ENCODE results near the gene RNF208. TPM values are rescaled to one million over a fixed set of nuclear protein-coding genes. Genes with fewer than 3 reads are reported as not detected.

The RNF208 gene
- polyA plus RNA-seq, 1 donor: 11.0 TPM

- no CpG with 5 or more reads among the region's 13 CpGs for WGBS (ENCODE audit: insufficient coverage, low lambda C conversion rate)
- peak; percentile 72 to 79 for DNase-seq
- Histone ChIP-seq H3K27me3 (ENCODE audit: control insufficient read depth, insufficient read depth, low read length) (no peaks in the 10 kb centered on the region), H3K9me3 (ENCODE audit: control insufficient read depth, low read depth, low read length) (peaks cover 15% of the 10 kb centered on the region), H3K36me3 (ENCODE audit: control insufficient read depth, insufficient read depth, low read length) (peaks cover 16% of the 10 kb centered on the region), H3K27ac (ENCODE audit: low read length) (peak overlapping the region; percentile 95), H3K4me1 (ENCODE audit: control insufficient read depth, insufficient read depth, low read length) (peaks cover 47% of the 10 kb centered on the region), H3K4me3 (ENCODE audit: low read length) (peak overlapping the region; percentile 60)
Observed at GRCh38 chr9:137237759-137238726, 16.0 kb upstream of the RNF208 start.

DNA sequence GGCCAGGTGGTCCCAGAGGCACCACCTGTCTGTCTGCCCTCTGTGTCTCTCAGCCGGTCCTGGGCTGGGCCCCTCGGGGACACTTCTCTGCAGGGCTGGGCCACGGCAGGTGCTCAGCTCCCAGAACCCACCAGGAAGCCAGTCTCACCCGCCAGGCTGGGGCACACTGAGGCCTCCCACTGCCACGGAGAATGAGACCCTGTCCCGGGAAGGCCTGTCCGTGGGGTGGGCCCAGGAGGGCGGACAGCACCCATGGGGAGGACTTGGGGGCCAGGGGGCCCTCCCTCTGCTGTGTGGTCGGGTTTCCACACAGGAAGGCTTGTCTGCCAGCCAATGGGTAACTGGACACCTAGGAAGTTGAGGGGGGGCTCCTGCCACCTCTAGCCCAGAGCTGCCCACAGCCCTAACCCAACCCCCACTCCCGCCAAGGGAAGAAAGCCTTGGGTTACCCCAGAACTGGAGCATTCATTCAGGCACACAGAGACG lies 14.9 kb upstream of the RNF208 start:
- Histone ChIP-seq H3K4me1 (ENCODE audit: control insufficient read depth, insufficient read depth, low read length) (peaks cover 50% of the 10 kb centered on the region), H3K9me3 (ENCODE audit: control insufficient read depth, low read depth, low read length) (peaks cover 24% of the 10 kb centered on the region), H3K27me3 (ENCODE audit: control insufficient read depth, insufficient read depth, low read length) (no peaks in the 10 kb centered on the region), H3K27ac (ENCODE audit: low read length) (peak overlapping the region; percentile 95), H3K36me3 (ENCODE audit: control insufficient read depth, insufficient read depth, low read length) (peaks cover 15% of the 10 kb centered on the region), H3K4me3 (ENCODE audit: low read length) (peak overlapping the region; percentile 60)
- no peak for DNase-seq
- no CpG with 5 or more reads among the region's 11 CpGs for WGBS (ENCODE audit: insufficient coverage, low lambda C conversion rate)

GRCh38 chr9:137236238-137236935 lies 14.3 kb upstream of the RNF208 start:
- WGBS (ENCODE audit: insufficient coverage, low lambda C conversion rate): no CpG with 5 or more reads among the region's 31 CpGs
- peak; percentile 97 to 98 for DNase-seq
- Histone ChIP-seq H3K27me3 (ENCODE audit: control insufficient read depth, insufficient read depth, low read length) (no peaks in the 10 kb centered on the region), H3K4me3 (ENCODE audit: low read length) (peak overlapping the region; percentile 80), H3K9me3 (ENCODE audit: control insufficient read depth, low read depth, low read length) (peaks cover 24% of the 10 kb centered on the region), H3K36me3 (ENCODE audit: control insufficient read depth, insufficient read depth, low read length) (peaks cover 18% of the 10 kb centered on the region), H3K4me1 (ENCODE audit: control insufficient read depth, insufficient read depth, low read length) (peaks cover 56% of the 10 kb centered on the region), H3K27ac (ENCODE audit: low read length) (peak overlapping the region; percentile 95)

- no CpG with 5 or more reads among the region's 35 CpGs for WGBS (ENCODE audit: insufficient coverage, low lambda C conversion rate)
- DNase-seq: peak in 1 of 2 donors; percentile 68
- Histone ChIP-seq H3K27ac (ENCODE audit: low read length) (peak overlapping the region; percentile 95), H3K9me3 (ENCODE audit: control insufficient read depth, low read depth, low read length) (peaks cover 24% of the 10 kb centered on the region), H3K4me1 (ENCODE audit: control insufficient read depth, insufficient read depth, low read length) (peaks cover 63% of the 10 kb centered on the region), H3K36me3 (ENCODE audit: control insufficient read depth, insufficient read depth, low read length) (peaks cover 18% of the 10 kb centered on the region), H3K4me3 (ENCODE audit: low read length) (peak overlapping the region; percentile 80), H3K27me3 (ENCODE audit: control insufficient read depth, insufficient read depth, low read length) (no peaks in the 10 kb centered on the region)
Observed at GRCh38 chr9:137235424-137236237, 13.6 kb upstream of the RNF208 start.

- Histone ChIP-seq H3K27ac (ENCODE audit: low read length) (peak overlapping the region; percentile 95), H3K4me3 (ENCODE audit: low read length) (peak overlapping the region; percentile 80), H3K27me3 (ENCODE audit: control insufficient read depth, insufficient read depth, low read length) (no peaks in the 10 kb centered on the region), H3K4me1 (ENCODE audit: control insufficient read depth, insufficient read depth, low read length) (peaks cover 71% of the 10 kb centered on the region), H3K9me3 (ENCODE audit: control insufficient read depth, low read depth, low read length) (peaks cover 24% of the 10 kb centered on the region), H3K36me3 (ENCODE audit: control insufficient read depth, insufficient read depth, low read length) (peaks cover 18% of the 10 kb centered on the region)
- no CpG with 5 or more reads among the region's 18 CpGs for WGBS (ENCODE audit: insufficient coverage, low lambda C conversion rate)
- DNase-seq: peak in 1 of 2 donors; percentile 28
Observed at GRCh38 chr9:137234758-137235423, 12.9 kb upstream of the RNF208 start.

DNA sequence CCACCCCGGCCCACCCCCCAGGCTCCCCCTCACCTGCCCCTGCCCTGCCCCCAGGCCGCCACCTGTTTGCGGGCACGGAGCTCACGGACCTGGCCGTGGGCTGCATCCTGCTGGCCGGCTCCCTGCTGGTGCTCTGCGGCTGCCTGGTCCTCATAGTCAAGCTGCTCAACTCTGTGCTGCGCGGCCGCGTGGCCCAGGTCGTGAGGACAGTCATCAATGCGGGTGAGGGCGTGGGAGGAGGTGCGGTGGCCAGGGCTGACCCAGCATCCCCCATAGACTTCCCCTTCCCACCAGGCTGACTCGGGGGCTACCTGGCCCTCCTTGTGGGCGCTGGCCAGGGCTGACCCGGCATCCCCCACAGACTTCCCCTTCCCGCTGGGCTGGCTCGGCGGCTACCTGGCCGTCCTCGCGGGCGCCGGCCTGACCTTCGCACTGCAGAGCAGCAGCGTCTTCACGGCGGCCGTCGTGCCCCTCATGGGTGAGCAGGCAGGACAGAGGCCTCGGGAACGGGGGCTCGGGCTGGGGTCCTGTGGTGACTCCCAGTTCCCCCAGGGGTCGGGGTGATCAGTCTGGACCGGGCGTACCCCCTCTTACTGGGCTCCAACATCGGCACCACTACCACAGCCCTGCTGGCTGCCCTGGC lies 12.1 kb upstream of the RNF208 start:
- Histone ChIP-seq H3K36me3 (ENCODE audit: control insufficient read depth, insufficient read depth, low read length) (peaks cover 18% of the 10 kb centered on the region), H3K27me3 (ENCODE audit: control insufficient read depth, insufficient read depth, low read length) (no peaks in the 10 kb centered on the region), H3K27ac (ENCODE audit: low read length) (peak overlapping the region; percentile 95), H3K4me1 (ENCODE audit: control insufficient read depth, insufficient read depth, low read length) (peaks cover 72% of the 10 kb centered on the region), H3K9me3 (ENCODE audit: control insufficient read depth, low read depth, low read length) (peaks cover 24% of the 10 kb centered on the region), H3K4me3 (ENCODE audit: low read length) (peak overlapping the region; percentile 80)
- DNase-seq: peak in 1 of 2 donors; percentile 48
- WGBS (ENCODE audit: insufficient coverage, low lambda C conversion rate): no CpG with 5 or more reads among the region's 40 CpGs

DNA sequence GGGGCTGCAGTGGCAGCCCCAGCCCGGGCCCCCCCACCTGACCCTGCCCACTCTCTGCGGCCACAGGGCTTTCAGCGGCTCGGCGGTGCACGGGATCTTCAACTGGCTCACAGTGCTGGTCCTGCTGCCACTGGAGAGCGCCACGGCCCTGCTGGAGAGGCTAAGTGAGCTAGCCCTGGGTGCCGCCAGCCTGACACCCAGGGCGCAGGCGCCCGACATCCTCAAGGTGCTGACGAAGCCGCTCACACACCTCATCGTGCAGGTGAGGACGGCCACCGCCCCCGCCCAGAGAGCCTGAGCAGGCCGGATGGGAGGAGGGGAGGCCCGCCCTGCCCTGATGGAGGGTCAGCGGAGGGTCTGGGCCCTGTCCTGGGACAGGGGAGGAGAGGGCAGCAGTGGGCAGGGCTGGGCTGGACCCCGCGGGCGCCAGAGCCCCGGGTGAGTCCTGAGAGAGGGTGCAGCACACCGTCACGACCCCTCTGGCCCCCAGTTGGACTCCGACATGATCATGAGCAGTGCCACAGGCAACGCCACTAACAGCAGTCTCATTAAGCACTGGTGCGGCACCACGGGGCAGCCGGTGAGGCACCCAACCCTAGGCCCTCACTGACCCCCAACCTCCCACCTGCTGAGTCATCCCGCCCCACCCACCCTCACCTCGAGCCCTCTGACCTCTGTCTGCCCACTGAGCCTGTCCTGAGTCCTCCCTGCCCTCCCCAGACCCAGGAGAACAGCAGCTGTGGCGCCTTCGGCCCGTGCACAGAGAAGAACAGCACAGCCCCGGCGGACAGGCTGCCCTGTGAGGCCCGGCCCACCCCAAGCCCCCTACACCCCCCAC lies 11.3 kb upstream of the RNF208 start:
- Histone ChIP-seq H3K36me3 (ENCODE audit: control insufficient read depth, insufficient read depth, low read length) (peaks cover 18% of the 10 kb centered on the region), H3K4me3 (ENCODE audit: low read length) (peak overlapping the region; percentile 43), H3K9me3 (ENCODE audit: control insufficient read depth, low read depth, low read length) (peaks cover 28% of the 10 kb centered on the region), H3K4me1 (ENCODE audit: control insufficient read depth, insufficient read depth, low read length) (peaks cover 72% of the 10 kb centered on the region), H3K27me3 (ENCODE audit: control insufficient read depth, insufficient read depth, low read length) (no peaks in the 10 kb centered on the region), H3K27ac (ENCODE audit: low read length) (peak overlapping the region; percentile 40)
- peak in 1 of 2 donors; percentile 41 for DNase-seq
- WGBS (ENCODE audit: insufficient coverage, low lambda C conversion rate): no CpG with 5 or more reads among the region's 40 CpGs

DNA sequence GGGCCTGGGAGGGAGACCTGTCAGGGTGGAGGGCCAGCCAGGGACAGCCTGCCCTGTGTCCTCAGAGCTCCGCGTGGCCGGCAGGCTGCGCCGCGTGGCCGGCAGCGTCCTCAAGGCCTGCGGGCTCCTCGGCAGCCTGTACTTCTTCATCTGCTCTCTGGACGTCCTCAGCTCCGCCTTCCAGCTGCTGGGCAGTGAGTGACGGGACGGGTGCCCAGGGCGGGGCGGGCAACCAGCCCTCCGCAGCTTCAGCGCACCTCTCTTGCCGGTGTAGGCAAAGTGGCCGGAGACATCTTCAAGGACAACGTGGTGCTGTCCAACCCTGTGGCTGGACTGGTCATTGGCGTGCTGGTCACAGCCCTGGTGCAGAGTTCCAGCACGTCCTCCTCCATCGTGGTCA lies 10.5 kb upstream of the RNF208 start:
- Histone ChIP-seq H3K36me3 (ENCODE audit: control insufficient read depth, insufficient read depth, low read length) (peaks cover 18% of the 10 kb centered on the region), H3K27me3 (ENCODE audit: control insufficient read depth, insufficient read depth, low read length) (no peaks in the 10 kb centered on the region), H3K9me3 (ENCODE audit: control insufficient read depth, low read depth, low read length) (peaks cover 32% of the 10 kb centered on the region), H3K4me3 (ENCODE audit: low read length) (peak overlapping the region; percentile 20), H3K4me1 (ENCODE audit: control insufficient read depth, insufficient read depth, low read length) (peaks cover 70% of the 10 kb centered on the region), H3K27ac (ENCODE audit: low read length) (peak overlapping the region; percentile 91)
- no peak for DNase-seq
- no CpG with 5 or more reads among the region's 24 CpGs for WGBS (ENCODE audit: insufficient coverage, low lambda C conversion rate)
